Measurements from ENCODE around the gene PRM3.

DNA sequence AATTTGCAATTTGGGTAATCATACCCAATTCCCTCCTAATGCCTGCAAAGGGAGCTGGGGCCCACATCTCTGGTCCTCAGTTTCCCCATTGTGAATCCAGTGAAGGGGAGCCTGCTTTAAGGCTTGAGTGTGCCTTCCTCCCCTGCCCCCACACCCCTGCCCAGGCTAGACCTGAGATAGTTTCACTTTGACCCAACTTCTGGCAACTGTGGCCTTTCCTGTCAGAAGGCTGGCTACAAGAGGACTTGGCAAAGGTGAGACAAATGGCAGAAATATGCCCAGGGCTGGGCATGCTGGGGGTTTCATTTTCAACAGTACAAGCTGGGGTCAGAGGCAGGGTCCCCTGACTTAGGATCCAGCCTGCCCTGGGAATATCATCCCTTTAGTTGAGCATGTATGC lies 27.4 kb downstream of the PRM3 start:
- TF ChIP-seq, protein P1, sequence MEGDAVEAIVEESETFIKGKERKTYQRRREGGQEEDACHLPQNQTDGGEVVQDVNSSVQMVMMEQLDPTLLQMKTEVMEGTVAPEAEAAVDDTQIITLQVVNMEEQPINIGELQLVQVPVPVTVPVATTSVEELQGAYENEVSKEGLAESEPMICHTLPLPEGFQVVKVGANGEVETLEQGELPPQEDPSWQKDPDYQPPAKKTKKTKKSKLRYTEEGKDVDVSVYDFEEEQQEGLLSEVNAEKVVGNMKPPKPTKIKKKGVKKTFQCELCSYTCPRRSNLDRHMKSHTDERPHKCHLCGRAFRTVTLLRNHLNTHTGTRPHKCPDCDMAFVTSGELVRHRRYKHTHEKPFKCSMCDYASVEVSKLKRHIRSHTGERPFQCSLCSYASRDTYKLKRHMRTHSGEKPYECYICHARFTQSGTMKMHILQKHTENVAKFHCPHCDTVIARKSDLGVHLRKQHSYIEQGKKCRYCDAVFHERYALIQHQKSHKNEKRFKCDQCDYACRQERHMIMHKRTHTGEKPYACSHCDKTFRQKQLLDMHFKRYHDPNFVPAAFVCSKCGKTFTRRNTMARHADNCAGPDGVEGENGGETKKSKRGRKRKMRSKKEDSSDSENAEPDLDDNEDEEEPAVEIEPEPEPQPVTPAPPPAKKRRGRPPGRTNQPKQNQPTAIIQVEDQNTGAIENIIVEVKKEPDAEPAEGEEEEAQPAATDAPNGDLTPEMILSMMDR (optimal IDR thresholded peaks at IDR 0.05 in 1 of 3, IDR thresholded peaks at IDR 0.05 in 1 of 3, conservative IDR thresholded peaks at IDR 0.05 in 1 of 3; ENCODE audit: extremely low read depth in 1 of 3, insufficient read depth in 2 of 3, low read length in 3 of 3): no peak
- TF ChIP-seq EZH2 (IDR thresholded peaks at IDR 0.05; ENCODE audit: low read length): no peak

Measured in keratinocyte (primary cell).